Osteocyte (in vitro differentiated cells): ENCODE results near the gene TLE2. TPM values are rescaled to one million over a fixed set of nuclear protein-coding genes. Genes with fewer than 3 reads are reported as not detected.

Experiments used
- DNase-seq: peaks from one replicate; pipeline ENCODE4 v3.0.0; 2021; ENCODE audit warnings: mixed read lengths; ENCODE audit not compliant: unreplicated experiment; ENCODE audit errors: extremely low spot score
- H3K27ac Mint-ChIP-seq: one replicate; pipeline ENCODE4 v1.8.0; 2021; ENCODE audit warnings: mild to moderate bottlenecking, mixed read lengths; ENCODE audit not compliant: unreplicated experiment
- H3K27me3 Mint-ChIP-seq: one replicate; pipeline ENCODE4 v1.8.0; 2021; ENCODE audit warnings: mixed read lengths; ENCODE audit not compliant: unreplicated experiment
- H3K36me3 Mint-ChIP-seq: one replicate; pipeline ENCODE4 v1.8.0; 2021; ENCODE audit warnings: mixed read lengths; ENCODE audit not compliant: unreplicated experiment
- H3K4me1 Mint-ChIP-seq: one replicate; pipeline ENCODE4 v1.8.0; 2021; ENCODE audit warnings: mixed read lengths; ENCODE audit not compliant: unreplicated experiment
- H3K4me3 Mint-ChIP-seq: one replicate; pipeline ENCODE4 v1.8.0; 2021; ENCODE audit warnings: mild to moderate bottlenecking, moderate library complexity, mixed read lengths; ENCODE audit not compliant: unreplicated experiment
- H3K9me3 Mint-ChIP-seq: one replicate; pipeline ENCODE4 v1.8.0; 2021; ENCODE audit warnings: mixed read lengths; ENCODE audit not compliant: unreplicated experiment
- CTCF ChIP-seq: fragments of 200-600 bp; sonication (generic); IDR thresholded peaks from 2 replicates; pipeline ENCODE4 v1.5.0; 2021; ENCODE audit warnings: antibody characterized with exemption, mild to moderate bottlenecking, moderate library complexity
- total RNA-seq: library from RNA; stranded (reverse); gene quantifications from 2 replicates; pipeline ENCODE4 v1.2.1, GENCODE V29; 2021

The TLE2 gene
- total RNA-seq, 1 donor from 2014 or later = 13.2 TPM

DNA sequence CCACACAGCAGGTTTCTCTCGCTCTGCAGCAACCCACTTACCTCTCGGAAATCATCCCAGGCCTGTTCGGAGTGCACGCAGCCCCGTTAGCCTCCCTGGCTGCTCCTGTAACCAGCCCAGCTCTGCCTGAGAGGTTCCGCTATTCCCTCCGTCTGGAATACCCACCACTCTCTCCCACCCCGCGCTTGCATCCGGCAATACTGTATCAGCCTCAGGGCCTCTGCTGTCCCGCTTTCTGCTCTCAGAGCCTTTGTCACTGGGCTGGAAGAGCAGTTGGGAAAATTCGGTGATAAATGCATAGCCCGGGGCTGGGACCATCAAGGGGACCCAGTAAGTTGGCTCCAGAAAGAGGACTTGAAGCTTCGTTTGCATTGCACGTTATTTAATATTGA is 52.5 kb downstream of the TLE2 start:
- Mint-ChIP-seq H3K4me3 (peak overlapping the region; percentile 87), H3K9me3 (no peaks in the 10 kb centered on the region), H3K36me3 (no peaks in the 10 kb centered on the region), H3K27ac (no peak overlapping the region), H3K4me1 (peaks cover 27% of the 10 kb centered on the region), H3K27me3 (peaks cover 16% of the 10 kb centered on the region)
- no peak for TF ChIP-seq CTCF
- DNase-seq = no peak

GRCh38 chr19:2974342-2975041 is 54.6 kb downstream of the TLE2 start:
- Mint-ChIP-seq H3K27me3 (peaks cover 11% of the 10 kb centered on the region), H3K4me1 (peaks cover 19% of the 10 kb centered on the region), H3K4me3 (no peak overlapping the region), H3K9me3 (no peaks in the 10 kb centered on the region), H3K27ac (no peak overlapping the region), H3K36me3 (no peaks in the 10 kb centered on the region)
- no peak for DNase-seq
- no peak for TF ChIP-seq CTCF

- Mint-ChIP-seq H3K9me3 (no peaks in the 10 kb centered on the region), H3K4me3 (no peak overlapping the region), H3K36me3 (no peaks in the 10 kb centered on the region), H3K27me3 (peaks cover 11% of the 10 kb centered on the region), H3K4me1 (peaks cover 15% of the 10 kb centered on the region), H3K27ac (no peak overlapping the region)
- no peak for TF ChIP-seq CTCF
- DNase-seq = no peak
Measured at GRCh38 chr19:2973229-2973628, 55.9 kb downstream of the TLE2 start.

- H3K9me3 Mint-ChIP-seq = no peaks in the 10 kb centered on the region
- peaks cover 1% of the 10 kb centered on the region for H3K4me1 Mint-ChIP-seq
- H3K36me3 Mint-ChIP-seq = no peaks in the 10 kb centered on the region
- DNase-seq = no peak
- no peak overlapping the region for H3K4me3 Mint-ChIP-seq
- TF ChIP-seq CTCF = no peak
- H3K27me3 Mint-ChIP-seq = peaks cover 7% of the 10 kb centered on the region
- H3K27ac Mint-ChIP-seq = no peak overlapping the region
Measured at GRCh38 chr19:2970201-2970835, 58.8 kb downstream of the TLE2 start.

- no peak for TF ChIP-seq CTCF
- Mint-ChIP-seq H3K27me3 (peaks cover under 1% of the 10 kb centered on the region), H3K9me3 (no peaks in the 10 kb centered on the region), H3K4me3 (no peak overlapping the region), H3K36me3 (no peaks in the 10 kb centered on the region), H3K4me1 (no peaks in the 10 kb centered on the region), H3K27ac (no peak overlapping the region)
- DNase-seq = no peak
Measured at GRCh38 chr19:2969104-2969504, 60.0 kb downstream of the TLE2 start.
